HS-5 (cell line): ENCODE measurements around the gene SOAT1.

Experiments
- DNase-seq: peaks from one replicate; pipeline ENCODE4 v3.0.0-alpha.2; 2012; ENCODE audit warnings: low read depth

The SOAT1 gene

DNA sequence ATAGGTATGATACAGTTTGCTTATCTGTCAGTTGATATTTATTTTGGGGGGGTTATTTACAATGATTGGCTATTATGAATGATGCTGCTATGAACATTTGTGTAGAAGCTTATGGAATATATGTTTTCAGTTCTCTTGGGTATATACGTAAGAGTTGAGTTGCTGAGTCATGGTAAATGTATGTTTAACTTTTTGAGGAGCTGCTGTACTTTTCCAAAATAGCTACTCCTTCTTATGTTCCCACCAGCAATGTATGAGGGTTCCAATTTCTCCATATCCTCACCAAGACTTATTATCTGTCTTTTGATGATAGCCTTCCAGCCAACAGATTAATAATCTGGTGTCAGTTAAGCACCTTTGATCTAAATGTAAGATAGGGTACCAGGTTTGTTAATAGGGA is 11.9 kb downstream of the SOAT1 start:
- no peak for DNase-seq

DNA sequence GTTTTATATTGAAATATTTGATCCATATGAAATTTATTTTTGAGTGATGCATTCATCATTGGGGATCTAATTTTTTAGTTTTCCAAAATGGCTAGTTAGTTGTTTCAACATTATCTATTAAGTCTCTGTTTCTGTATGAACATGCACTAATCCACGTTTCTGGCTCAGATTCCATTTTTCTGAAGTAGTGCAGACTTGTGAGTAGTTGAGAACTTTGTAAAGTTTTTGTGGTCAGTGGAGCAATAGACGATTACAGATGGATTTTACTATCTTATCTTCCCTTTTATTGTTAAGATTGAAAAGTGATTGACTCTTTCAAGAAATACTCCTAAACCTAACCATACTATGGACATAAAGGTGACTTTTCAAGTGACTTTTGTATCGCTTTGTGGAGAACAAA is 16.7 kb downstream of the SOAT1 start:
- no peak for DNase-seq

DNA sequence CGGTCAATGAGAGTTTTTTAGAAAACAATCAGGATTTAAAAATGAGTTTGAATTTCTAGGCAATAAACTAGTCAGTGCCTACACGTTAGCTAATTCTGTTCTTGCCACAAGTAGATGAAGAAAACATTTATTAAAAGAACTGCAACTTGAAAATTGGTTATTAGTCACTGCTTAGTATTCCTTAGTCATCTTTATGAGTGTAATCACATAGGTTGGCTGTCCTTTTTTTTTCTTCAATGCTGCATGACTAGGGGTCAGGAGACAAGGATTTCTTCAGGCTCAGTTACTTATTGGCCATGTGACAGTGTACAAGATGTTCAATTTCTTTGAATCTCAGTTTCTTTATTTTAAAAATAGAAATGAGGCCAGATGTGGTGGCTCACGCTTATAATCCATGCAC is 17.1 kb downstream of the SOAT1 start:
- DNase-seq, result peak; percentile 78

DNA sequence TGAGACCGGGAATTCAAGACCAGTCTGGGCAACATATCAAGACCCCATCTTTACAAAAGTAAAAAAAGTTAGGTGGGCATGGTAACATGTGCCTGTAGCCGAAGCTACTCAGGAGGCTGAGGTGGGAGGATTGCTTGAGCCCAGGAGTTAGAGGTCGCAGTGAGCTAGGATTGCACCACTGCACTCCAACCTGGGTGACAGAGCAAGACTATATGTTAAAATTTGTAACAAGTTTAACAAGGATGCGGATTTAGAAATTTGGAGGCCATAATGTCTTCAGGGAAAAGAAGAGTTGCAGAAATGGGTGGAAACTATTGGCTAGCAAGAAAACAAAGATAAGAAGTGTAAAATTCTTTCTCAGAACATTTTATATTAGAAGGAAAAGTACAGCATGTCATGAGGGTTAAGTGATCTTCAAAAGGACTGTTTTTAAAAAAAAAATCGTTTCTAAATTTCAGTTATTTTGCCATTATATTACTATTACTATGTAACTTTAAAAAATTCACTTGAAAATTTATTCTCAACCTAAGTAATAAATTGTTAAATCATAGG is 17.6 kb downstream of the SOAT1 start:
- no peak for DNase-seq

DNA sequence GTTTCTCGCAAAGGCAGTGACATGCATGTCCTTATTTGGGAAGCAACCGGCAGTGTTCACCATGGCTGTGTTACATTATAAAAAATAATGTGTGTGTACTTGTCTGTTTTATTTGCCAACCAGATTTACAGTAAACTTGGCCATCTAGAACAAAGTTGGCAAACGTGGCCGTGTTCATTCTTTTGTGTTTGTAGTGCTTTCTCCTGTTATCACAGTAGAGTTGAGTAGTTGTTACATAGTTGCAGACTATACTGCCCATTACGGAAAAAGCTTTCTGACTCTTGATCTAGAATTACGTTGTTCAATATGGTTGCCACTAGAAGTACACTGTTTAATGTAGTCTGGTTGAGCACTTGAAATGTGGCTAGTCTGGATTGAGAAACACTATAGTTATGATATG is 19.4 kb downstream of the SOAT1 start:
- no peak for DNase-seq

DNA sequence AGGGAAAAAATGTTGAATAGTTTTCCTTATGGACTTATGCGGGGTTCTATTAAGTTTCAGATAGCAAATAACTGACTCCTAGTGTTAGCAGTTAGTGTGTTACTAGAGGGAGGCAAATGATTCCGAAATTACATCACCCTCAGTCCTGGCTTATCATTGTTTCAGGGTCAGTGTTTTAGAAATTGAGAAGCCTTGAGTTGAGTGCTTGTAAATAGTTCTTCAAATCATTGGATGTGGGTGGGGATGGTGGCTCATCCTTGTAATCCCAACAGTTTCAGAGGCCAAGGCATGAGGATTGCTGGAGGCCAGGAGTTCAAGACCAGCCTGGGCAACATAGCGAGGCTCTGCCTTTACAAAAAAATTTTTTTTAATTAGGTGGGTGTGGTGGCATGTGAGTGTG is 21.3 kb downstream of the SOAT1 start:
- no peak for DNase-seq

DNA sequence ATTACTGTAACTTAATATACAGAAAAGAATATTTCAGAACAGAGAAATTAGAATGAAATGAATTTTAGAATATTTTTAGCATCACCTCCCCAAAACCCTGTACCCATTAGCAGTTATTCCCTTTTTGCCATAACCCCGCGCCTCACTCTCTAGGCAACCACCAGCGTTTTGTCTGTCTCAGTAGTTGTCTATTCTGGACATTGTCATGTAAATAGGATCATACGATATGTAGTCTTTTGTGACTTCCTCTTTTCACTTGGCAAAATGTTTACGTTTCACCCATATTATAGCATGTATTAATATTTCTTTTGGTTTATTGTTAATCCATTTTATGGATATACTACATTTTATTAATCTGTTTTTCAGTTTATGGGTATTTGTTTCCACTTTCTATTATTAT is 24.9 kb downstream of the SOAT1 start:
- DNase-seq, result no peak

DNA sequence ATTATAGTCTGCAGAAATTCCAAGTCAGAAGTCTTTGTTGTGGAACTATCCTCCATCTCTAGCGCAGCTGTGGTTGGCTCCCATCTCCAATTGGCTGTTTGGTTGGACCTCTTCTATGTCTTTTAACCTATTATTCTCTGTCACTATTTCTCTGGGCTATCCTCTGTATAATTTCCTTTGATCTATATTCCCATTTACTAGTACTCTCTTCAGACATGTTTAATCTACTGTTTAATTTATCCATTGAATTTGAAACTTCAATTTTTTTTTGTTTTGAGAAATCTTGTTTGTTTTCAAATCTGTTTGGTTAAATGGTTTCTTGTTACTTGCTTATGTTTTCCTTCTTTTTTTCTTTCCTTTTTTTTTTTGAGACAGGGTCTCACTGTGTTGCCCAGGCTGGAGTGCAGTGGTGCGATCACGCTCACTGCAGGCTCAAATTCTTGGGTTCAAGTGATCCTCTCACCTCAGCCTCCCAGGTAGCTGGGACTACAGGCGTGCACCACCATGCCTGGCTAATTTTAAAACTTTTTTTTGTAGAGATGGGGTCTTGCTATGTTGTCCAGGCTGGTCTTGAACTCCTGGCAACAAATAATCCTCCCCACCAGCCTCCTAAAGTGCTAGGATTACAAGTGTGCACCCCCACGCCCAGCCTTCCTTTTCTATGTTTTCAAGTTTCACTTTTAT is 28.1 kb downstream of the SOAT1 start:
- no peak for DNase-seq

DNA sequence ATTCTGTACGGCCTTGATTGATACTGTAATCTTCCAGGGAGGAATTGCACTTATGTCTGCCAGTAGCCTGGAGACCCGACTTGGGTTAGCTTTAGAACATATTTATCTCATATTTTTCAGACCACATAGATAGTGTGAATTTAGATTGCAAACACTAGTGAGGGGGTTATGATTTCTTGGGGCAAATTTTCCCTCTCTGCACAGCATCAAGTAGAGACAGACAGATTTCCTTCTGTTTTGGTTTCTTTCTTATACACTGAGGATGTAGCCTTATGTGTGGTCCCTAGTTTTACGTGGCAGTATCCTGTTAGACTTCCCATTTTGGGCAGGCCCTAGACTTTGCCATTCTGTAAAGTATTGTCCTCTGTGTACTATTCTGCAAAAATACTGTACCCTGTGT is 29.0 kb downstream of the SOAT1 start:
- no peak for DNase-seq

DNA sequence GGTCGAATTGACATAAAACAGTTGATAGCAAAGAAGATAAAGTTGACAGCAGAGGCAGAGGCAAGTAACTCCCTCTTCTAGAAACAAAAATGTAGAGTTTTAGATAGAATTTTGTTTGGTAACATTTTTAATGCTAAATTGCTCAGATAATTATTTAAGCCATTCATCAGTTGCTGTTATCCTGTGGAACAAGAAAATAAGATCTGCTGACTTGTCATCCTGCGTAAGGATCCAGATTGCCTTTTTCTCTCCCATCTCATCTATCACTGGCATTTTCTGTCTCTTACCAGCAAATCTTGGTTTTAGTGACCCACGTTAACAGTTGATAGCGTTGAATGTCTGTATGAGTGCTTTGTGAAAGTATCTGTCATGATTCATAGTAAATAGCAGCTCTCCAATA is 29.8 kb downstream of the SOAT1 start:
- DNase-seq, result no peak

DNA sequence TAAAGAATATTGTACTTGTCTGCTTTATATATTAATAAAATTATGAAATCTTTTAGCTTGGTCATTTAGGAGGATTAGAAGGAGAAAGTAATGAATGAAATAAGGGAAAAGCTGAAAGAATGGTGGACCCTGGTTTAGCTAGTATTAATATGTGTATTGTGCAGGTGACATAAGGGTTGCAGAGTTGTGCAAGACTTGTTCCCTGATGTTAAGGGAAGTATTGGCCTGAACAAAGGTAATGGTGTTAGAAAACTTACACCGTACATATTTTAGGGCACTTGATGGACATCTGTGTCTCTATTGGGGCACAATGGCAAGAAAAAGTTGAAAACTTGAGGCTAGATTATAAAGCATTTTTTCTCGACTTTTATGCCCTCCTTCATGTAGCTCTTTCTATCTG is 32.2 kb downstream of the SOAT1 start:
- no peak for DNase-seq

DNA sequence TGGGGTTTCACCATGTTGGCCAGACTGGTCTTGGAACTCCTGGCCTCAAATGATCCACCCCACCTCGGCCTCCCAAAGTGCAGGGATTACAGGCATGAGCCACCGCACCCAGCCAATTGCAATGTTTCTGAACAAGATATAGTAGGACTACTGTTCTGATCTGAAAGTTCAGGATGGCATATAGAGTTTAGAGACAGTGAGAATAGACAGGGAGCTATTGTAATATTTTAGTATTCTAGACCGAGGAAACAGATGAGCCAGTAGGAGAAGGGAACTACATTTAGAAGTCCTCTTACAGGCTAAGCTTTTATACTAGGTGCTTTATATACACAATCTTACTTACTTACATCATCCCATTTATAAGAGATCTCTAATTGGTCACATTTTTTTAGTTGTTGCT is 33.1 kb downstream of the SOAT1 start:
- no peak for DNase-seq

DNA sequence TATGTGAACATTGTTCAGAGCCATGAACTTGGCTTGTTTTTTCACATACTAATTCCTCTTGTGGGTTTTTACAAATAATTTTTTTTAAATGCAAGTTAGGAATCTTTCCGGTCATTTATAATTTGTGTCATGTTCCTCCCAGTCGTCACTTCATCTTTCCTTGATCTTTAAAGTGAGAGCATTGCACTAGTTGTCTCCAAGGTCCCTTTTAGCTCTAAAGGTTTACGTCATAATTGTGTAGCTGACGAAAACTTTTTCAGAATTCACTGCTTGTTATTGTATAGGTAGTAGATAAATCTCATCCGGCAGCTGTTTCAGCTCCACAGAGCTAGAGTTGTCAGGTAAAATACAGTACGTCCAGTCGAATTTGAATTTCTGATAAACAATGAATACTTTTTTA is 33.6 kb downstream of the SOAT1 start:
- no peak for DNase-seq

DNA sequence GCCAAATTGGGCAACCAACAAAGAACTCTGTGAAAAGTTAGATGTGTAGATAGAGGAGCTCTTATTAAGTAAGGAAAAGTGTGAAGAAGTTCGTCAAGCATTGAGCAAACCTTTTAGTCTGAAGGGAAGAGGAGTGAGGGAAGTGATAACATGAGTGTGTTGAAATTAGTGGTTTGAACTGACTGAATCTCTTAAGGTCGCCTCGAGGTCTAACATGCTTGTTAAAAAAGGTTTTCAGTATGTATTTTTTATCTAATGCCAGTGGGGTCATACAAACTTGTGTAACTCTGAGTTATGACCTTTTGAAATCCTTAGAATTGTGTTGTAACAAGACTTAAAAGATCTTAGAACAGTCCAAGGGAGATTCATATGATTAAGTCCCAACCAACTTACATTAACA is 34.1 kb downstream of the SOAT1 start:
- DNase-seq, result no peak

DNA sequence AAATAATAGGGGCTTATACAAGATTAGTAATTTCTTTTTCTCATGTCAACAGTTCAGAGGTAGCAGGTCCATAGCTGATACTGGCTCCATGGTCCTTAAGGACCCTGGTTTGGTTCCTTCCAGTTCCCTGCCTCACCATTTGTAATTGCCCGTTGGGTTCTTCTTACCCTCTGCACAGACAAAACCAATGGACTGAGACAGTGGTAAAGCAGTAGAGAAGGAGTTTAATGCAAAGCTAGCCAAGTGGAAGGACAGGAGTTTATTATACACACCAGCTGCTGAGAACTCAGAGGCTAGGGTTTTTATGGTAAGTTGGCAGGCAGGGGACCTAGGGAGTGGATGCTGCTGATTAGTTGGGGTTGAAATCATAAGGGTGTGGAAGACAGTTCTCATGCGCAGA is 36.3 kb downstream of the SOAT1 start:
- no peak for DNase-seq

DNA sequence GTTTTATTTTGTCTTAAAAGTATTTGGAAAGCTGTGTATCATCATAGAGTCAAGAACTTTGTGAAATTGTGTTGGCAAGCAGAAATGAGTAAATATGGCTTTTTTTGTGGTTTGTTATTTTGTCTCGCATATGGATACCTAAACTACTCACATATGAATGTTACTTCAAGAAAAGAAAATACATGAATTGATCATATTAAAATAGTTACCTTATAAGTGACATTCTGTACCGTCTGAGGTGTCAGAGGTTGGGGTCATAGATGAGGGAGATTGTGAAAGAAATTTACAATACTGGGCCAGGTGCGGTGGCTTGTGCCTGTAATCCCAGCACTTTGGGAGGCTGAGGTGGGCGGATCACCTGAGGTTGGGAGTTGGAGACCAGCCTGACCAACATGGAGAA is 40.8 kb downstream of the SOAT1 start:
- DNase-seq, result no peak

DNA sequence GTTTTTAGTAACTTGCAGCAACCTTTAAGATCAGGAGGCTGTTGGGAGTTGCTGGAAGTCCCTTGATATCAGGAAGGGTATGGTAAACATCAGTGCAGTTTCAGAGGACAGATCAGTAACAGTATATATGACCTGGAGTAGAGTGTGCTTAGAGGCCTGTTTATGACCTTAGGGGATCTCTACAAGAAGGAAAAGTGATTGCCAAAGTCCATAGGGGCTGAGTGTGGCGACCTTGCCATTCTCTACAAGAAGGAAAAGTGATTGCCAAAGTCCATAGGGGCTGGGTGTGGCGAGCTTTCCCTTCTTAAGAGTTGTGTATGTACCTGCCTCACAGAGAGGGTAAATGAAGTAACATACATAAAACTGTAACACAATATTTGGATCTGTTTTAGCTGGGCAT is 43.7 kb downstream of the SOAT1 start:
- DNase-seq, result no peak

DNA sequence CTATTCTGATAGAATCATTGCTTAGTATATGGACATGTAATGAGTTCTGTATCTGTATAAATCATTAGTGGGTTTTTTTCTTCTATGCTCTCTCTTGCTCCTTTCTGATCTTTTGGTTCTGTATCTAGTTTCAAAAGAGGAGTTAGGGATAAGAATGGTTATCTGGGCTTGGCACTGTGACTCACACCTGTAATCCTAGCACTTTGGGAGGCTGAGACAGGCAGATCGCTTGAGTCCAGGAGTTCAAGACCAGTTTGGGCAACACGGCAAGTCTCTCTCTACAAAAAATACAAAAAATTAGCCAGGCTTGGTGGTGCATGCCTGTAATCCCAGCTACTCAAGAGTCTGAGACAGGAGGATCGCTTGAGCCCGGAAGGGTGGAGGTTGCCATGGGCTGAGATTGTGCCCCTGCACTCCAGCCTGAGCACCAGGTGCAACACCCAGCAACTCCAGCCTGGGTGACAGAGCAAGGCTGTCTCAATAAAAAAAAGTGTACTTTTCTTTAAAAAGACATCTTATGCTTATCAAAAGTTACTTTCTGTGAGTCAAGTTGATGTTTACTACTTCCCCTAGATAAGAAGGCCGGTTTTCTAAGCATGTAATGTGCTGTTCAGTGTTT is 44.5 kb downstream of the SOAT1 start:
- DNase-seq, result no peak

DNA sequence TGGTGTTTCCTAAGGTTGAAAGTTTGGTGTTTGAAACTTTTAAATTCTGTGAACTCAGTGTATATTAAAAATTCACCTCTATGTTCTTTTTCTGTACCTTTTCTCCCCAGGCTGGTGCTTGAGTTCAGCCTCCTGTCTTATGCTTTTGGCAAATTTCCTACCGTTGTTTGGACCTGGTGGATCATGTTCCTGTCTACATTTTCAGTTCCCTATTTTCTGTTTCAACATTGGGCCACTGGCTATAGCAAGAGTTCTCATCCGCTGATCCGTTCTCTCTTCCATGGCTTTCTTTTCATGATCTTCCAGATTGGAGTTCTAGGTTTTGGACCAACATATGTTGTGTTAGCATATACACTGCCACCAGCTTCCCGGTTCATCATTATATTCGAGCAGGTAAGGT is 47.3 kb downstream of the SOAT1 start:
- DNase-seq, result no peak

DNA sequence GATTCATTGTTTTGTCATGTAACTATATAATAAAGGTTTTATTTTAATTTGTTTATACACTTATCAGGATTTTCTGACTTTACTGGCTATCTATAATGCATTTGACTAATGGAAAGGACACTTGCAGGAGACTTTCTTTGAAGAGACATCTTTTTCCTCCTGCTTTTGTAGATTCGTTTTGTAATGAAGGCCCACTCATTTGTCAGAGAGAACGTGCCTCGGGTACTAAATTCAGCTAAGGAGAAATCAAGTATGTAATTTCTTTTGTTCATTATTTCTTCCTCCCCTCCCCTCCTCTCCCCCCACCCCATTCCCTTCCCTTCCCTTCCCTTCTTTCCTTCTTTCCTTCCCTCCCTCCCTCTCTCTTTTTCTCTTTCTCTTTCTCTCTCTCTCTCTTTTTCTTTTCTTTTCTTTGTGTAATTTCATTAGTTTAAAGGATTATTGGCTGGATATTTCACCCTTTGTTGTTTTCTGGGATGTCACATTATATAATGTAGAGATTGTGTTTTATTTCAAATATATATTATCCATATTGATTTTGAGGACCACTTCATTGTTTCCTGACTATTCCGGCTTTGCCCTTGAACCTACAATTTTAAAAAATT is 48.4 kb downstream of the SOAT1 start:
- DNase-seq, result no peak

DNA sequence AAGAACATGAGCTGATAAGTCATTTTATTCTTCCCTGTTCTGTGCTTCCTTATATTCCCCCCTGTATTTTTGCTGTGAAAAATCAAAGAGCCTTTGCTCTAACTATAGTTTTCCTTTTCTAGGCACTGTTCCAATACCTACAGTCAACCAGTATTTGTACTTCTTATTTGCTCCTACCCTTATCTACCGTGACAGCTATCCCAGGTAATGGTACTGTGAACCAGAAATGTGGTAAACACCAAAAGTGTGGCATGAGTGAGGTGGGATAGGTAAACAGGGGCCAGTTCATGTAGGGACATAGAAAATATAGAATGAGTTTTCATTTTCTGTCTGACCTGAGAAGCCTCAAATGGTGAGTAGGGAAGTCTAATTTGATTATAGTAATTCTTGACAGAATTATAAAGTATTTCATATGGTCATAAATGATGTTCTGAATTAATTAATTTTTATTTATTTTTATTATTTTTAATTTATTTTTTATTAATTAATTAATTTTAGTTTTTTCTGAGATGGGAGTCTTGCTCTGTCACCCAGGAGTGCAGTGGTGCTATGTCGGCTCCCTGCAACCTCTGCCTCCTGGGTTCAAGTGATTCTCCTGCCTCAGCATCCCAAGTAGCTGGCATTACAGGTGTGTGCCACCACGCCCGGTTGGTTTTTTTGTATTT is 49.3 kb downstream of the SOAT1 start:
- no peak for DNase-seq

DNA sequence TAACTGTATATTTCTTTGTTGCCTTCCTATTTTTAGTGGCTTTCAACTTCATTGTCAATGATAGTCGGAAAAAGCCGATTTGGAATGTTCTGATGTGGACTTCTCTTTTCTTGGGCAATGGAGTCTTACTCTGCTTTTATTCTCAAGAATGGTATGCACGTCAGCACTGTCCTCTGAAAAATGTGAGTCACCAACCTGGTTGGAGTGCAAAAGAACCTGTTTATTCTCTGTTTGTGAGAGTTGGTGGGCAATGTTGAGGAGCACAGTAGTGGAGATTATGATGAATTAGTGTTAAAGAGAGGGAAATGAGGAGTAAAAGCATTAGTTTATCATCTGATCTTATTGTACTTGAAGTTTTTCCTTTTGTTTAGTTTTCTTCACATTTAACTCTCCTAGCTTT is 57.7 kb downstream of the SOAT1 start:
- DNase-seq, result no peak

DNA sequence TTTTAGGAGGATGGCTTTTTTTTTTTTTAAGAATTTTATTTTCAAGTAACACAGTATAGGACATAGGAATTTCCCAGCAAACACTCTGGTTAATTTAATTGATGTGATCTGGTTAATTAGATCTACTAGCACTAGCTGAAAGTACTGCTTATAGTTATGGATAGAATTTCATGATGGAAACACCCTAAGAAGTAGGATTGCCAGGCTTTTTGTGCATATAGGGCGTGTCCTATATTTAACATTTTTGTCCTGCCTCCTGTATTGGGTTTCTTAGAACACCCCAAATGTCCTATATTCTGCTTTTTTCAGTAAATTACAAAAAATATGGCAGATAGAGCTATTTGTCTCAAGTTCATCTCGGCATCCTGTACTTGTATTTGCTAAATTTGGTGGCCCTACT is 58.6 kb downstream of the SOAT1 start:
- no peak for DNase-seq
